Measurements from ENCODE around the gene KASH5. TPM values are rescaled to one million over a fixed set of nuclear protein-coding genes. Genes with fewer than 3 reads are reported as not detected.

KASH5 gene
- total and polyA plus RNA-seq, 2 donors (not counting 1 experiment from before 2014, with no cell fraction given), result 0.67 to 0.74 TPM

DNA sequence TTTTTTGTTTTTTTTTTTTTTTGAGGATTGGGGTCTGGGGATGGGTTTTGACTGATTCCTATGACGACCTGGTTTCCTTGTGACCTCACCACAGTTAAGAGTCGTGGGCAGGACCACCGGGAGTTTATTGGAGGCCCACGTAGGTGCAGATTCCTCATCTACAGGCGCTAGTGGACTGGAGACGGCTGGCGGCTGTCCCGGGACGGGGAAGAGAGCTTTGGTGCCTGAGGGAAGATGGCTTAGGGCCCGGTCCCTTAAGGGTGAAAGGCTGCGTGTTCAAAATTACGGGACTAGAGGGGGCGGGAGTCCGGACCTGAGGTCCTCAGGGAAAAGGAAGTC lies 25.2 kb upstream of the KASH5 start:
- Histone ChIP-seq H4K20me1 (ENCODE audit: control insufficient read depth, insufficient read depth, low read length, poor library complexity, severe bottlenecking) (no peaks in the 10 kb centered on the region), H3K9ac (ENCODE audit: low read length) (peak overlapping the region; percentile 65), H3K4me3 (ENCODE audit: control extremely low read depth in 1 of 5, extremely low read depth in 1 of 5, insufficient read depth in 1 of 5, low read depth in 2 of 5, low read length in 4 of 5) (peak overlapping the region in 4 of 5 experiments; percentile 45 to 83 (median 58)), H3K79me2 (ENCODE audit: control insufficient read depth, insufficient read depth, low read length) (no peaks in the 10 kb centered on the region), H3K36me3 (replicated peaks in 1 of 2; ENCODE audit: control extremely low read depth in 1 of 2, control insufficient read depth in 1 of 2, extremely low read depth in 1 of 2, insufficient read depth in 2 of 2, low read length in 1 of 2) (no peaks in the 10 kb centered on the region), H3K4me1 (ENCODE audit: control insufficient read depth in 2 of 2, insufficient read depth in 2 of 2, low read length in 2 of 2) (peaks cover 46 to 56% of the 10 kb centered on the region in 2 donors), H2AFZ (ENCODE audit: insufficient read depth, low read depth, low read length, poor library complexity, severe bottlenecking) (peak overlapping the region; percentile 77), H3K9me3 (ENCODE audit: control extremely low read depth in 1 of 3, control insufficient read depth in 2 of 3, insufficient read depth in 1 of 3, low read length in 2 of 3) (peaks cover 0 to 9% (median 4%) of the 10 kb centered on the region in 3 donors), H3K27me3 (replicated peaks in 1 of 4; ENCODE audit: control extremely low read depth in 1 of 4, control insufficient read depth in 3 of 4, insufficient read depth in 4 of 4, low read length in 3 of 4) (peaks cover 0 to 10% (median 3%) of the 10 kb centered on the region in 4 experiments), H3K27ac (ENCODE audit: low read length in 2 of 2) (peak overlapping the region in 1 of 2 donors; percentile 6), H3K4me2 (replicated peaks; ENCODE audit: low read depth, low read length, poor library complexity, severe bottlenecking) (peak overlapping the region; percentile 98)
- no peak overlapping the region for H3K4me3 Mint-ChIP-seq
- intact Hi-C loops (cut with micrococcal nuclease), result loop anchor here (1.0 to 5.0 kb wide), 3 partner anchors 23 to 36 kb away; partner anchors contain the start of gene SLC6A16
- H3K27ac Mint-ChIP-seq, result no peak overlapping the region
- no peak for ATAC-seq (ENCODE audit: low read depth)
- WGBS (ENCODE audit: insufficient coverage), result 2% methylated on average over 14 of the region's 14 CpGs
- peaks cover 40% of the 10 kb centered on the region for H3K4me1 Mint-ChIP-seq
- no peak for DNase-seq
- H3K27me3 Mint-ChIP-seq, result no peaks in the 10 kb centered on the region
- no peaks in the 10 kb centered on the region for H3K9me3 Mint-ChIP-seq (ENCODE audit: insufficient read depth)
- ChIA-PET POLR2A (interaction anchor here (0.9 to 2.7 kb wide), 5 partner anchors 10 to 29 kb away, joined by 3 to 11 read pairs (median 5); partner anchors contain the start of gene CD37), CTCF (interaction anchor here (0.6 to 1.1 kb wide), 5 partner anchors 28 to 86 kb away, joined by 3 to 4 read pairs (median 3); no protein-coding TSS in a partner anchor)
- TF ChIP-seq EZH2 (IDR thresholded peaks at IDR 0.05; ENCODE audit: borderline replicate concordance, insufficient read depth, low read depth, low read length, poor library complexity, severe bottlenecking), result no peak
- TF ChIP-seq, protein P1, sequence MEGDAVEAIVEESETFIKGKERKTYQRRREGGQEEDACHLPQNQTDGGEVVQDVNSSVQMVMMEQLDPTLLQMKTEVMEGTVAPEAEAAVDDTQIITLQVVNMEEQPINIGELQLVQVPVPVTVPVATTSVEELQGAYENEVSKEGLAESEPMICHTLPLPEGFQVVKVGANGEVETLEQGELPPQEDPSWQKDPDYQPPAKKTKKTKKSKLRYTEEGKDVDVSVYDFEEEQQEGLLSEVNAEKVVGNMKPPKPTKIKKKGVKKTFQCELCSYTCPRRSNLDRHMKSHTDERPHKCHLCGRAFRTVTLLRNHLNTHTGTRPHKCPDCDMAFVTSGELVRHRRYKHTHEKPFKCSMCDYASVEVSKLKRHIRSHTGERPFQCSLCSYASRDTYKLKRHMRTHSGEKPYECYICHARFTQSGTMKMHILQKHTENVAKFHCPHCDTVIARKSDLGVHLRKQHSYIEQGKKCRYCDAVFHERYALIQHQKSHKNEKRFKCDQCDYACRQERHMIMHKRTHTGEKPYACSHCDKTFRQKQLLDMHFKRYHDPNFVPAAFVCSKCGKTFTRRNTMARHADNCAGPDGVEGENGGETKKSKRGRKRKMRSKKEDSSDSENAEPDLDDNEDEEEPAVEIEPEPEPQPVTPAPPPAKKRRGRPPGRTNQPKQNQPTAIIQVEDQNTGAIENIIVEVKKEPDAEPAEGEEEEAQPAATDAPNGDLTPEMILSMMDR (IDR thresholded peaks at IDR 0.05), result no peak

Measured in B cell (primary cell).